GM19397 (cell line): Measurements from ENCODE around the gene PAFAH2.

Experiments used
- ATAC-seq: cut with Tn5 transposase; IDR thresholded peaks from one replicate; pipeline ENCODE4 v1.9.1; 2021; ENCODE audit warnings: mild to moderate bottlenecking, moderate library complexity; ENCODE audit not compliant: unreplicated experiment

The PAFAH2 gene

DNA sequence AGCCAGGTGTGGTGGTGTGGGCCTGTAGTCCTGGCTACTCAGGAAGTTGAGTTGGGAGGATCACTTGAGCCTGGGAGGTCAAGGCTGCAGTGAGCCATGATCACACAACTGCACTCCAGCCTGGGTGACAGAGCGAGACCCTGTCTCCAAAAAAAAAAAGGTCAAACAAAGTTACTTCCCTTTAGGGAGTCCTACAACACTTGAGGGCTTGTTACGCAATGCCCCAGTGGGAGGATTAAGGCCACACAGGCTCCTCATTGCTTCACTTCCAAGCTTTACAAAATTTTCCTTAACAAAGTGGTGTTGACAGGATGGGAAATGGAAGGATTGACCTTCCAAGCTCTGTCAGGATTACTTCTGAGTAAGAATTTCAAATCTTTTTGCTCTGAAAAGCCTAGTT, 17.5 kb upstream of the PAFAH2 start:
- no peak for ATAC-seq

DNA sequence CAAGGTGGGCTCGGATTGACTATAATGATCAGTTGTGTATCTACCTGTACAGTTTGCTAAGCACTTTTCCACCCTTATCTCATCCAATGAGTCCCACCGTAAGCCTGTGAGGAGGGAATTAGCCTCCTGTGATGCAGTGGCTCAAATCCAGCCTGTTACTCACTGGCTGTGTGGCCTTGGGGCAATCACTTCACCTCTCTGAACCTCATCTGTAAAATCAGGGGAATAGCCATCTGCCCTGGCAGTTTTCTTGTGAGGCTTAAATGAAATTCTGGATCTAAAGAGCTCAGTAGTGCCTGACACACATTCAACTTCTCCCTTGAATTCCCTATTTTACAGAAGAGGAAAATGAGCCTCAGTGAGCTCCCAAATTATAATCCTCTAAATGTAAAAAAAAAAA, 16.3 kb upstream of the PAFAH2 start:
- no peak for ATAC-seq

DNA sequence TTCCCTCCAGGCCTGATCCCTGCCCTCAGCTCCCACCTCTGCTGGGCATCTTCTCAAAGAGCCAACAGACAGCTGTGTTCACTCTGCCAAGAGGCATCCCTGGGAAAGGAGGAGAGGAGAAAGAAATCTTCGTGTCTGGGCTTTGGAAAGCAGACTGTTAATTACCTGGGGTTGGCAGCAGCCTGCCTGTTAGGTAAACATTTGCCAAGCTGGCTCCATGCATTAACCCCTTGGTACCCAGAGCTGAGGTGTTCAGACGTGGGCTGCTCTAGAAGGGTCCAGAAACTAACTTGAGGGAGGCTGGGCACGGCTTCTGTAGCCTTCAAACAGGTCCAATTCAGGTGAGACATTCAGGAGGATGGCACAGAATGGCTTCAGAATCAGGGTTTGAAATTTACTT, 15.0 kb upstream of the PAFAH2 start:
- no peak for ATAC-seq

DNA sequence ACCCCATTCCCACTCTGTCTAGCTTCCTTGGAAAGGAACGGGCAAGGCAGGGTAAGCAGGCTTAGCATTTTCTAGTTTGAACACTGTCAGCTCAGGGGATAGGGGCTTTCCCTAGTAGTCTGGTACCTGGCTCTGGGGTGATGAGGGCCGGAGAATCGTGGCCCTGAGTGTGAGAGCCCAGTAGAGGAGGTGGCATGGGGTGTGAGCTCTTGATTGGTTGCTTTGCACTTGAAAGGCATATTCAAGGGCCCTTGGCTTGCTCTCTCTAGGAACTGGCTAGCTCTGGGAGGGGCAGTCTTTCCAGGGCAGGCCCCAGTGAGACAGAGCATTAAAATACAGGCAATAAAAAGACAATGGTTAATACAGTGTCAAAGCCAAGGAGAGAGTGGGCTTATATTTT, 13.0 kb upstream of the PAFAH2 start:
- no peak for ATAC-seq

DNA sequence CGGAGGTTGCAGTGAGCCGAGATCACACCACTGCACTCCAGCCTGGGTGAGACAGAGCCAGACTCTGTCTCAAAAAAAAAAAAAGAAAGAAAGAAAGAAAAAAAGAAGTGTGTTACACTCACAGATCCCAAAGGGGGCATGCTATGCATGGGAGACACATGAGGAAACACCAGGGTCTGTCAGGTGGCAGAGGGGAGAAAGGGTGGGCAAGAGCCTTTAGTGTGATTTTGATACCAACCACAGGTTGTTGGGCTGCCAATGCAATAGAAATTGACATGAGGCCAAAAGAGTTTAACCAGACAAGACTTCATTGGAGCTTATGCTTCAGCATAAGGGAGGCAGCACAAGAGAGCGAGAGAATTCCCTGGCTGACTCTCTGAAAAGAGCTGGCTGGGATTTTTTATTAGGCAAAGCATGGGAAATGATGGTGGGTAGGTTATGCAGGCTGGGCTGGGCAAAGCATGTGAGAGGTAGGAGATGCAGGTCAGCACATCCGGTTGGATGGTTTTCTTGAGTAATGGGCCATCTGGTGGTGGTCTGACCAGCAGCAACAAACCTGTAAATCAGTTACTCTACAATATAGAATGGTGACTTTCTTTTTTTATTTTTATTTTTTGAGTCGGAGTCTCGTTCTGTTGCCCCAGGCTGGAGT, 12.1 kb upstream of the PAFAH2 start:
- no peak for ATAC-seq

DNA sequence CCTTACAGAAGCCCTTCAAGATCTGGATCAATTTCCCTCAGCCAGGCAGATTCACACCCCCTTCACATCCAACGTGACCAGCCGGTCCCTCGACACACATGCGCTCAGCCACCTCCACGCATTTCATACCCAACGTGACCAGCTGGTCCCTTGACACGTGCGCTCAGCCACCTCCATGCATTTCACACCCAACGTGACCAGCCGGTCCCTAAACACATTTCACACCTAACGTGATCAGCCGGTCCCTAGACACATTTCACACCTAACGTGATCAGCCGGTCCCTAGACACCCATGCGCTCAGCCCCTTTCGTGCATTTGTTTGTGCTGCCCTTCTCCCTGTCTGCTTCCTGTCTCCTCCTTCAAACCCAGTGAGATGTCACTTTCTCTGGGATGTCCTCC, 8.8 kb upstream of the PAFAH2 start:
- no peak for ATAC-seq

DNA sequence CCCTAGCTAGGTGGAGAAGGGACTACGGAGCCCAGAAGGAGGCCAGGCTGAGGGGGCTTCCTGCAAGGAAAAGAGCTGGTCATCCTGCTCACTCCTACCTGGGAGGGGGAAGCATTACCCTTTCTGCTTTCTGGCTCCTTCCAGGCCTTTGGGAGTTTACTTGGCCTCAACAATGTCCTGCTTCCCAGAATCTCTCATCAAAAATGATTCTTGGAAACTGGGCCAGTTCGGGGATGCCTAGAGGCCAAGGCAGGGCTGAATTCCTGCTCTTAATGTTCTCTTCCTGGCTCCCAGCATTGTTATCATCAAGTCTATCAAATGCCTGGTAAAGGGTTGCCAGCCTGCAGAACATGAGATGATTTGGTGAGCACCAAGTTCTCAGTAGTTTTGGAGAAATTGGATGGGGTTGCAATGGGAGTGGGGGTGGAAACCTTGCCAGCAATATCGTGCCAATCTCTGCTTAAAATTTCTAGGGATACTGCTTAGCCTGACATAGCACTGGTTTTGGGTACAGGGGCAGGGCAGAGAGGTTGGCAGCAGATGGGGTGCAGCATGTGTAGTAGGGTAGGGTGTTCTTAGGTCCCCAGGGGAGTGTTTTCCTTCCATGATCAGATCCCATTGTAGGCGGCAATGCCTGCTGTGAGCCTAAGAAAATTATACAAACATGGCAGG, 7.7 kb upstream of the PAFAH2 start:
- ATAC-seq, result no peak

DNA sequence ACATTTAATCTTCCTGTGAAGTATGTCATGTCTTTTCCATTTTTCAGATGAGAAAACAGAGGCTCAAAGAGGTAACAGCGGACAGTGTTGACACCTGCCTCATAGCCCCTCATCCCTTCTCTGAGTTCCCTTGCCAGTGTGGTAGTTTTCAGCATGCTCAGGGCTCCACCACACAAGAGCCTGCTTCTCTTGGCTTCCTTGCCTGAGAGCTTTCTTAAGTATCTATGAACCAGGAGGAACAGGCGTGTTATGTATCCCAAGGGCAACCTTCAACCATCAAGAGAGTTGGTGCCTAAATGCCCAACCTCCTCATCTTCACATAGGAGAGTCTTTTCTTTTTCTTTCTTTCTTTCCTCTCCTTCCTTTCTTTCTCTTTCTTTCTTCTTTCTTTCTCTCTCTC, 5.9 kb upstream of the PAFAH2 start:
- no peak for ATAC-seq

DNA sequence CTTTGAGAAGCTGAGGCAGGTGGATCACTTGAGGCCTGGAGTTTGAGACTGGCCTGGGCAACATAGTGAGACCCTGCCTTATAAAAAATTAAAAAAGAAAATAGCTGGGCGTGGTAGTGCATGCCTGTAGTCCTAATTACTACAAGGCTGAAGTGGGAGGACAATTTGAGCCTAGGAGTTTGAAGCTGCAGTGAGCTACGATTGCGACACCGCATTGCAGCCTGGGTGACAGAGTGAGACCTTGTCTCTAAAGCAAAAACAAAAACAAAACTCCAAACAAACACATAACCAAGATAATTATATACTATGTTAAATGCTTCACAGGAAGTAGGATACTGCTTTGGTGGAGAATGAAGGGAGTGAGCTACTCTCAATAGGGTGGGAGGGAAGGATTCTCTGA, 5.4 kb upstream of the PAFAH2 start:
- ATAC-seq, result no peak

DNA sequence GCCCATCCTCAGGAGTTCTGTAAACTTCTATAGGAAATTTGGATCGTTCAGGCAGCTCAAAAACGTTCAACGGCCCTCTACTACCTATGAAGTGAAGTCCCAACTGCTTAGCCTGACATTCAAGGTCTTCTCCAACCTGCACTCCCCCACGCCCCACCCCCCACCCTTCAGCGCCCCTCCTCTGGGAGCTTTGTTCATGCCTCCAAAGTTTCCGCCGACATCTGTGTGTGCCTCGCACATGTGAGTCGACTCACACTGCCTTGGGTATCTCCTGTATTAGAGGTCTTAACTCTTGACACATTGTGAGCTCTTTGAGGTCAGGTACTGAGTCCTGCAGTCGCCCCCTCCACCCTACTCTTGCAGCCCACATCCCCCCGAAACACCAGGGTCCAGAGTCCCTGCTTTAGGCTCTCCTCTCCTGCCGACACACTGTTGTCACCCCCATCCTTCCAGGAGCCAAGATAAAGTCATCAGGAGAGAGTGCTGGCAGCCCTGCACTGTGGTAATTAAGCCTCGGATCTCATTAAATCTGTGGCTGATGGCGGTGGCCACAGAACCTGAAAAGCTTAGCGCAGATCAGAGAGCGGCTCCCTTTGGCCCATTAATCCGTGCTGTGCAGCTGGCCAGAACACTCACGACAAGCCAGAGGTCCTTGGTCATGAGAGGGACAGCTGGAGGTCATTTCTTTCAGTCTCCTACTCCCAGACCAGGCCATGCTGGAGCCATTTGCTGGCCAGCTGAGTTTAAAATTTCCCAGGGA, 1.4 kb upstream of the PAFAH2 start:
- no peak for ATAC-seq

DNA sequence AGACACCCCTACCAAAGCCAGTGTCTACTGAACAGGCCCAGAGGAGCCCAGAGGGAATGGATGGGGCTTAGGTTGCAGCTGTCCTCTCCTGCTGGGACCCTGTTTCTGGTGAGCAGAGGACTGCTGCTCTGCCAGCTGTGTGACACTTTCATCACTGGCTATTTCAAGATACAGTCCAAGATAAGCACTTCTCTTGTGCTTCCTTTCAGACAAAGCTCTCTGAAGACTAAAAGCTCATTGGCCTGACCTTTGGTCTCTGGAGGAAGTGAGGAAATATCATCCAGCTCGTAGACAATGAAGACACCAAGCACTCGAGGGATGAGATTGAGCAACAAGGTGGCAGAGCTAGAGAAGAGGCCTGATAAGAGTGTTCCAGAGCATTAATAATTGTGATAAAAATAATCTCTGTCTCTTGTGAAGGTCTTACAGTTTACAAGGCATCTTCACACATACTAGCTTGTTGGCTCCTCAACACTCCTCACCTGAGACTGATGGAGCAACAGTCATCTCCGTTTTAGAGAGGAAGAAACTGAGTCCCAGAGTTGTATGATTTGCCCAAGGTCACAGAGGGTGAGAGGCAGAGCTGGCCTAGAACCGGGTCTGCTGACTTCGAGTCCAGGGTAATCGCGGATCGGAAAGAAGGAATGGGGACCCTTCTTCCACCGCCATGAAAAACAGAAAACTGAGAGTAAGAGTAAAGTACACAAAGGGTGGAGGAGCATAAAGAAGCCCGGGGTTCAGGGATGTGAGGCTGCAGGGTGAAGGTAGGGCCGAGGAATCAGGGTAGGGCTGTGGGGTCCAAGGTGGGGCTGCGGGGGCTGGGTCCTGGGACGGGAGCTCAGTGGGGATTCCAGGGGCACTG, 666 bp downstream of the PAFAH2 start:
- no peak for ATAC-seq

DNA sequence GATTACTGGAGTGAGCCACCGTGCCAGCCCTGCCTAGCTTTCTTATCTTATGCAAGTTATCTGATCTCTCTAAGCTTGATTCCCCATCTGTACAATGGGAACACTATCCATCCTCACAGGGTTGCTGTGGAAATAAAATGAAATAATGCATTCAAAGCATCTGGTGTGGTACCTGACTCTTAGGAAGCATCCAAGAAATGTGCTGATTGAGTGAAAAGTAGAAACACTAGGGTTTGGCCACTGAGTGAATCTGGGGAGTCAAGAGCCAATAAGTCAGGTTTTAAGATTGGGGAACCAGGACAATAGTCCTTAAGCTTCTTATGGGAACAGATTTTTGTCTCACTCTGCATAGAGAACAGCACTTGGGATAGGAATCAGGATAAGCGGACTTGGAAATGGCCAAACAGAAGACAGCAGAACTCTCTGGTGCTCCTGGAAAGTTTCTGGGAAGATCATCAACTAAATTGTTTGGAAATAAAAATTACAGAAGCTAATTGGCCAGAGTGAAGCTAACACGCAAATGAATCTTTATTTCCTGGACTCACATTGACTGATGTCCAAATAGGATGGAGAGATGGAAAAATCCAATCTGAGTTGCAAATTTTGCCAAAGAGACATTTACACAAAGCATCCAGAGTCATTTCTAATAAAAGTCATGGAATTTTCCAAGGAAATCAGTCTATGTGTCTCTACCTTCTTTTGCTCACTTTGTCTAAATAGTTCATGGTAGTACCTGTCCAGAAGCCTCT, 3.3 kb downstream of the PAFAH2 start:
- ATAC-seq, result no peak

DNA sequence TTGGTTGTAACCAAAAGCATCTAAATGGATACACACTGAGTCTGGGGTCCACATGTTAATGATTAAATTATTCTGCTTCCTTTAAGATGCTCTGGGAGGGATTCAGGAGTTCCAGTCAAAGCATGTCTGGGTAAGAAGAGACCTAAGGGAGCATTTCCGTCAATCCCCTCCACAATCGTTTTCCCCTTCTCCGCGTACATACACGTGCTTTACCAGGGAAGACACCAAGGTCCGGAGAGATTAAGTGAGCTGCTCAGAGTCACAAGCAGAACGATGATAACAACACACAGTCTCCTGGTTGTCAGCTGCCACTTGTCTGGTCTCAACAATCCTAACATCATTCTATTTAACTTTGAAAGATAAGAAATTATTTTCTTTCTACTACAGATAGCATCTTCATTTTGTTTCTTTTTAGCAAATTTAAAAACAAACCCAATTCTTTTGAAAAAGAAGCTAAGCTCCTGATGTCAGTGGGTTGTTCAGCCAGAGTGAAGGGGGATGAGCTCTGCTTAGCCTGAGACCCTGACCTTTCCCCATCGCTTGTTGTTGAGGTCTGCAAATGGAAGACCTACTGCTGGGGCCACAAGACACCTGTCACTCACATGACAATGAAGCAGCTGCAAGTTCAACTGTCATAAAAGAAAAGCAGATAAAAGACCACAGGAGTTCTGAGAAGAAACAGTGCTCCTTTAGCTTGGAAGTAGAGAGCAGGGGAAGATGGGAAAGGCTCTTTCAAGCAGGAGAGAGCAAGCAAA, 4.5 kb downstream of the PAFAH2 start:
- no peak for ATAC-seq

DNA sequence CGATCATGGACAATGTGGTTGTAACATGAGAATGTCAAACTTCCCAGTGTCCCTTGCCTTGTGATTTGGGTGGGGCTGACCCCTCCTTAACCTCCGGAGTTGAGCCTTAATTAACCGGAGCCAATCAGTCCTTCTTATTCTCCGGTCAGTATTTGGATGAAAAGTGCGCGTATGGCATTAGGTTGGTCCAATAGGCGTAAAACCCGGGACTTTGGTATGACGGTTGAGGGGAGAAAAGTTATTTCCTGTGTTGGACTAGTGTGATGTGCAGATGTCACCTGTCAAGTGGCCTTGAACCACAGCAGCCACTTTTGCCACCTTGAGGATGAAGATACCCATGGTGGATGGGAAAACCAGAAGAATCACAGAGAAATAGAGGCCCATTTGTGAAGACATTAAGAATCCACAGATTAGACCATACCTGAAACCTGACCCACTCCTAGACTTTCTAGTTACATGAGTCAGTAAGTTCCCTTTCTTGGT, 5.1 kb downstream of the PAFAH2 start:
- no peak for ATAC-seq

DNA sequence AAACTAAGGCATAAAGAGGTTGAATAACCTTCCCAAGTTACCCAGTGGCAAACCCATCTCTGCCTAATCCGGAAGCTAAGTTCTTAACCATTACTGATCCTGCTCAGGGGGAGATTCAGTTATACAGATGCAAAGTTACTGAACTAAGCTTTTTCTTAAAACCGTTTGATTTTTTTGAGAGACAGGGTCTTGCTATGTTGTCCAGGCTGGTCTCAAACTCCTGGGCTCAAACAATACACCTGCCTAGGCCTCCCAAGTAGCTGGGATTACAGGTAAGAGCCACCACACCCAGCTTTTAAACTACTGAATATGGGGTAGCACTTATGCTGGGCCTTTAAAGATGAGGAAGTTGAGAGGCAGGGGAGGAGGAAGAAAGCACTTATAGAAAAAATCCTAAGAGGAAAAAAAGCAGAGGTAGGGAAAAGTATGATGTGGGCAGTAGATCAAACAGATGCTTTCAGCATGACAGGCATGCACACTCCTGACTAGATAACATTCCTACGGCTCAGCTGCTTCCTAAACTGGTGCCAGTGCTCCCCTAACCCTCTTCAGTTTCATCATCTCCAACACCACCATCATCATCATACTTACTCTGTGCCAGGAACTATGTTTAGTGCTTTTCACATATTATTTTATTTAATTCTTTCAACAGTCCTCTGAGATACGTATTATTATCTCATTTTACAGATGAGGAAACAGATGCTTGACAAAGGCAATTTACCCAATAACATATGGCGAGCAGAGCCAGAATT, 5.8 kb downstream of the PAFAH2 start:
- no peak for ATAC-seq

DNA sequence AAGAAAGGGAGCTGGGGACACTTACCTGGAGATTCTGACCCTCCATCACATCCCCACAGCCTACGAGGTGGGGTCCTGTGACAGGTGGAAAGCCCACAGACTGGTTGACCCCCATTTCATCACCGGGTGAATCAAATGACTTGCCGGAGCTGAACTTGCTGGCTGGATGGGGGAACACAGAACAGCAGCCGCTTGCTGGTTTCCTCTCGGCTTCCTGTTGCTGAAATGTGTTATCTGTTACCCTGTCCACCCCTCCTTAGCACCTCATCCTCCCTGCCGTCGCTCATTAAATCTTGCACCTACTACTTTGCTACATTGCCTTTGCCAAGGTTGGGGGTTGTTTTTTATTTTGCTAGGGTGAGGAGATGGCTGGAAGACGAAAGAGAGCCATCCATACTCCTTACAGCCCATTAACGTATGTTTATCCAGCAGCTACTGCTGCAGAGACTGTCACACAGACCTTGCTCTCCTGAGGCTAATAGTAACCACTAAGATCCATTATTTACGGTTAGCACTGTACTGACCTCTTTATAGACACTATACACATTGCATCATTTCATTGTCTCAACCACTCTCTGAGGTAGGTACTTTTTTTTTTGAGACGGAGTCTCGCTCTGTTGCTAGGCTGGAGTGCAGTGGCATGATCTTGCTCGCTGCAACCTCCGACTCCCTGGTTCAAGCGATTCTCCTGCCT, 7.0 kb downstream of the PAFAH2 start:
- no peak for ATAC-seq

DNA sequence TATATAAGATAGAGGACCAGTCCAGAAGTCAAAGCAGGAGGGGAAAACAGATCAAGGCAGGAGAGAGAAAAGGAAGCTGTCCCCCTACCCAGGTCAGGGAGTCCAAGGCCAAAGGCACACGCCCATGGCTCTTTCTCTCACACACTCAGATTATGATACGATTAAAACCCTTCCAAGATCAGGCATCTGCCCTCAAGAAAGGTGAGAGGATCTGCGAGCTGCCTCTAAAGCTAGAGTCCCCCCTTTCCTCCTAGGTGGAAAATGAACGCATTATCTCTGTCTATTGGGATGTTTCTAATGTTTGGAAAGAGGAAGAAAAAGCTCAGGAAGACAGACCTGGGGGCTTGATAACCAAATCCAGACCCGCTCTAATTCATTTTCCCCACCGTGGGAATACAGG, 7.6 kb downstream of the PAFAH2 start:
- ATAC-seq, result no peak

DNA sequence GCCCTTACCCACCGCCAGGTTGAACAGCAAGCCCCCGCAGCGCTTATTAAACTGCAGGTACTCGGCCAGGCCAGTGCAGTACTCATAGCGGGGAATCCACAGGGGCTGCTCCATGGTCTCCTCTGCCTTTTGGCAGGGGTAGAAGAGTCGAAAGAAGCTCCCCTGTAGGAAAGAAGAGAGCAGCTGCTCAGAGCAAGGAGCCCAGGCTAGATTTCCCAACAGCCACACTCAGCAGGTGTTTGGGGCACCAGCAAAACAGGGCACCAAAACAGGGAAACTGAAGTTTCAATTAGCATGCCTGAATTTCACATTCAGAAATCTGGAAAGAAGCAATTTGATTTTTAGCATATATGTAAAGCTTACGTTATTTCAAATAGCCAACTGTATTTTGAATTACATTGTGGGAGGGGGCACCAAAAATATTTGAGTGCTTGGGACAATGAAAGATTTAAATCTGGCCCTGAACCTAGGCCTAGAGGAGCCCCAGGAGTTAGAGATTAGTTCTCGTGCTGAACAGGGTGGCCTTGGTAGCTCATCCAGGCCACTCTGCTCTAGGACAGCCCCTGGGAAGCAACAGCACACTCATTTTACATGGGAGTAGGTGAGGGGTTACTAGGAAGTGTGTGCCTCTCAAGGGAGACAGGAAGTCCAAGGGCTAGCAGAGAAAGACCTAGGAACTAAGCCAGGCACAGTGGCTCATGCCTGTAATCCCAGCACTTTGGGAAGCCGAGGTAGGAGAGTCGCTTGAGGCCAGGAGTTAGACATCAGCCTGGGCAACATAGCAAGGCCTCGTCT, 8.2 kb downstream of the PAFAH2 start:
- ATAC-seq, result no peak
